Stimulated activated CD8-positive, alpha-beta memory T cell treated with anti-CD3 and anti-CD28 coated beads, Interleukin-7, amount 100 ng/mL, for 24 hours (primary cell): Measurements from ENCODE around the gene TSPAN4.

ENCODE experiments used
- DNase-seq: peaks from one replicate; pipeline ENCODE4 v3.0.0-alpha.2; 2020; ENCODE audit warnings: low read depth

TSPAN4 gene

DNA sequence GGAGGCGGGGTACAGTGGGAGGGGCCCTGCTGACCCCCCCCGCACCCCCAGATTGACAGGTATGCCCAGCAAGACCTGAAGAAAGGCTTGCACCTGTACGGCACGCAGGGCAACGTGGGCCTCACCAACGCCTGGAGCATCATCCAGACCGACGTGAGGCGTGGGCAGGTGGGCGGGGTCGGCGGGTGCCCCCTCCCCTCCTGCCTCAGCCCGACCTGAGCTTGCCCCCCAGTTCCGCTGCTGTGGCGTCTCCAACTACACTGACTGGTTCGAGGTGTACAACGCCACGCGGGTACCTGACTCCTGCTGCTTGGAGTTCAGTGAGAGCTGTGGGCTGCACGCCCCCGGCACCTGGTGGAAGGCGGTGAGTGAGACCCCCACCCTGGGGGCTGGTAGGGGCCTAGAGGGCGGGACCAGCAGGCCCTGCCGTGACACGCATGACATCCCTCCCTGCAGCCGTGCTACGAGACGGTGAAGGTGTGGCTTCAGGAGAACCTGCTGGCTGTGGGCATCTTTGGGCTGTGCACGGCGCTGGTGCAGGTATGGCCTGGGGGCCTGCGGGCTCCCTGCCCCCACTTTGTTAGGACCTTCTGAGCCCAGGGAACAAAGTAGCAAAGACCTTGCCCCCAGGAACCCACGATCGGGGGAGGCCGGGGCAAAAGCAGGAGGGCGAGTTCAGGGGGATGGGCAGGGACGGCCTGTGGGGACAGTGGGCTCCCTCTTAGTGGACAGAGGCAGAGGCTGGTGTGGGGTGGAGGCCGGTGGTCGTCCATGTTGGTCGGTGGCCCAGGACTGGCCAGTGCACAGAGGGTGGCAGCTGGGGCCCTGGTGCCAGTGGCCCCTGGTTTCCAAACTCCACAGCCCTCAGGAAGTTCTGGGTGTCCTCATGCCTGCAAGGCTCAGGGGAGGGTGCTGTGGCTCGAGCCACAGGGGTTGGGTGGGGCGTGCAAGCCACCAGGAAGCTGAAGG is 23.1 kb downstream of the TSPAN4 start:
- no peak for DNase-seq

DNA sequence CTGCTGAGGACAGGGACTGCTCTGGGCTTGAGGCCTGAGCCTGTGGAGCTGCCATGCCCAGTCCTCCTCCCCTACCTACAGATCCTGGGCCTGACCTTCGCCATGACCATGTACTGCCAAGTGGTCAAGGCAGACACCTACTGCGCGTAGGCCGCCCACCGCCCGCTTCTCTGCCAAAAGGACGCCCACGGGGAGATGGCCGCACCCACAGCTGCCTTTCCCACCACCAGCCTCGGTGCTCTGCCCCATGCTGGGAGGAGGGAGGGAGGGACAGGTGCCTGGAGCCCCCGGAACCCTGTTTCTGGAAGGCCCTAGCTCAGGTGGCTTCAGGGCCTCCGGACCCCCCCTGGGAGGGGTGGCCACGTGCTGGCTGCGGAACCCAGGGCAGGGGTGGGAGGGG is 23.8 kb downstream of the TSPAN4 start:
- no peak for DNase-seq

DNA sequence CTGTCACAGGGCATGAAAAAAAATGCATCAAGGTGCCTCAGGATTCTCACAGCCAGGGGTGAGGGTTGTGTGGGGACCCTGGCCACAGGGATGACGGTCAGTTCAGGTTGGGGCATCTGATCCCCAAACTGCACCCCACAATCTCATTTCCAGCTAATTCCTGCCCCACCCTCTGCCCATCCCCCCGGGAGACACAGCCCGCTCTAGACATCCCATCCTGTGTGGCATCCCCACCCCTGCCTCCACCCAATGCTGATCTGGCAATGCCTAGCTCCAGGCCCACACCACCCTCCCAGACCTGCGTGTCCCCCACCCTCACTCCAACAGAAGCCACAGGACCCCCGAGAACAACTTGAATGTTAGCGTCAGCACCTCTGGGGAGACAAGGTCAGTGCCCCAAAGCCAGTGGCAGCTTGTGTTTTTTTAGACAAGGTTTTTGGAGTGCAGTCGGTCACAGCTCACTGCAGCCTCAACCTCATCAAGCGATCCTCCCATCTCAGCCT is 25.3 kb downstream of the TSPAN4 start:
- no peak for DNase-seq

- no peak for DNase-seq
Measured at GRCh38 chr11:868394-868793, 25.7 kb downstream of the TSPAN4 start.

DNA sequence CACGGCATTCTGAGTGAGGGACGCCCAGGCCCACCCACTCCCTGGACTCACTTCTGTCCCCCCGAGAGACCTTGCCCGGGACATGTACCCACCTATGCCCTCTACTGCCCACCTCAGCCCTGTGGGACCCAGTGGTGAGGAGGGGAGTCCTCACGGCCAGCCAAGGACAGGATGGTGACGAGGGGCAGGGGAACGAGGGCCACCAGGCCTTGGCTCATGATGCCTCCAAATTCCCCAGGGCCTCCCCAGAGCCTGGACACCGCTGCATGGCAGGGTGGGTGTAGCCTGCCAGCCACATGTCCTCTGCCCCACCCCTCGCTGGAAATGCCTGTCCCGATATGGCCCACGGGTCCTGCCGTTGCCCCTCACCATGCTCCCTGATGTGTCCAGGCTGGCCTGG is 26.1 kb downstream of the TSPAN4 start:
- DNase-seq, result no peak

DNA sequence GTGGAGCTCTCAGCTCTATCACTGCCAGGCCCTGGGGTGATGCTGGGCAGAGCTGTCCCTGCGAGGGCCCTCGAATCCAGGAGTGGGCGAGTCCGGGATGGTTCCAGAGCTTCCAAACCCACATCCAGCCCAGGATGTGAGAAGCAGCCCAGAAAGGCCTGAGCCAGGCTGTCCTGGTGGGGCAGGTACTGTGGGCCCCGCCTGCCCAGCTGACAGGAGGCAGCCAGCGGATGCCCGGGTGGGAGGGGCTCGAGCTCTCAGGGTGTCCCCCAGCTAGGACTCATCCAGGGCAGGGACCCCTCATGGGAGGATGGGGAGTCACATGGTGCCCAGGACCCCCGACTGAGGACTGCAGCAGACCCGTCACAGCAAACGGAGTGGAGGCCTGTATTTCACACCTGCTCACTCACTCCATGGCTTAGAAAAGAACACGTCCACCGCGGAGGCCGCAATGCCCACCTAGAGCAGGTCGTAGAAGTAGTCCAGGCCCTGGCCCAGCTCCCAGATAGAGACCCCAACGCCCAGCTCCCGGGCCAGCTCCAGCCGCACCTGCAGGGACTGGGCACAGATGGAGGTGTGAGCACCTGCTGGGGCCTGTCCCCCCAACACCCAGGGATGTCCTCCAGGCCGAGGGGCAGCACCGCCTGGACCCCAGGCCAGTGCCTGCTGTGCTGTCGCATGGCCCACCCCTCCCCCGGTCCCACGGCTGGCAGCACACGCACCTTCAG is 26.9 kb downstream of the TSPAN4 start:
- DNase-seq, result no peak

DNA sequence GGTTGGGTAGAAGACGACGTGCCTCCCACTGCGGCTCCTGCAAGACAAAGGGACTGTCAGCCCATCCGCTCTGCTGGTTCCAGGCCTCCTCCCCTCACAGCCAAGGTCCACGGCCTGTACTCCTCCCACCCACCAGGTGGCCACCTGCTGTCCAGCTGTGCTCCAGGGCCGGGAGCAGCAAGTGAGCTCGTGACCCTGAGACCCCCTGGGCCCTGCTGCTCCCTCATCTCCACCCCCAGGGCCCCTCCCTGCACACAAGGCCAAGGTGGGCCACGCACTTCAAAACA is 27.4 kb downstream of the TSPAN4 start:
- DNase-seq, result no peak

DNA sequence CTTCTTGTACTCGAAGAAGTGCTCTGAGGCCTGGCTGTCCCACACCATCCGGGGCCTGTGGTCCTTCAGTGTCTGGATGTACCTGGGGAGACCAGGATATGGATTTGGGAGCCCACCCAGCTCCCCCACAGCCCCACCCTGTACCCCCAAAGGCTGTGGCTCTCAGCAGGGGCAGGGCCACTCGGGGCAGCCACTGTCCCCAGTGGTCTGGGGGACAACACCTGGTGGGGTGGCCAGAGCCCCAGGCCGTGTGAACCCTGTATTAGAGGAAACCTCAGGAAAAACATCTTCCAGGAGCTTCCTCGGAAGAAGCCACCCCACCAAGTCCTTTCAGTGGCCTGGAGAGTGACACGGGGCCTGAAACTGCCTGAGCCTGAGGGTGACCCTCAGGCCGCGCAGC is 27.8 kb downstream of the TSPAN4 start:
- no peak for DNase-seq

- DNase-seq, result no peak
Measured at GRCh38 chr11:871472-871871, 28.8 kb downstream of the TSPAN4 start.

- DNase-seq, result no peak
Measured at GRCh38 chr11:872799-873198, 30.1 kb downstream of the TSPAN4 start.

DNA sequence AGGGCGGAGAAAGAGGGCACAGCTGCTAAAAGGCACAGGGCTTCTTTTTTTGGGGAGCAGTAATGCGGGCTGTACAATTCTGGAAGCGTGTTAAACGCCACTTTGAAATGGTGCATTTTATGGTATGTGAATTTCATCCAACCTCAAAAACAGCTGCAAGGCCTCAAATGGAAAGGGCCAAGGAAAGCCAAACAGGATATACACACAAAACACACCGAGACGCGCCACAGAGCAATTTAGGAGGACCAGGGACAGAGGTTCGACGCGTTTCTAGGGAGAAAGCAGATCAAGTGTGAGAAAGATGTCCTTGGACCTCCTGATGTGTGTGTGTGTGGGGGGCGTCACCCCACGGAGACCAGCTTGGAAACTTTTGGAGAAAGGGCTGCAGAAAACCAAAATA is 31.1 kb downstream of the TSPAN4 start:
- no peak for DNase-seq

GRCh38 chr11:875203-875602 is 32.6 kb downstream of the TSPAN4 start:
- no peak for DNase-seq

DNA sequence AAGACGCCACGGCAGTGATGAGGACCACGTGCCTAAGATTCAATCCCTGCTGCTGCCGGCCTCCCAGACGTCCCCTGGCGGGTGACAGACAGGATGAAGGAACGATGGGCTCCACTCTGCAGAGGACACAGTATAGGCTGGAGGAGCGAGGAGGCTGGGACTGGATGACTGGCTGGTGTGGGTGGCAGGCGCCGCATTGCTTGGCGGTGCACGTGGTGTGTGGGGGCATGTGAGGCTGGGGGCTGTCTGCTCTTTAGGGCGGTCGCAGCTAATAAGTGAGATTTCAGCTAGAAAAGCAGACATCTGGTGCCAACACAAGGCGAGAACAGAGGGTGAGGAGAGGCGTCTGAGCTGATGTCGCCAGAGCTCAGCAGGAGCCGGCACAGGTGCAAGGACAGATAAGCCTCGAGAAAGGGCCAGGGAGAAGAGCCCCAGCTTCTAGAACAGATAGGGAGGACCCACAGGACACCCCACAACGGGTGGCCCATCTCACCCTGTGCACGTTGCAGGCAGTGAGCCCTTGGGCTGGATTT is 33.2 kb downstream of the TSPAN4 start:
- no peak for DNase-seq

GRCh38 chr11:876545-876944 is 33.9 kb downstream of the TSPAN4 start:
- DNase-seq, result no peak

- no peak for DNase-seq
Measured at GRCh38 chr11:877565-877964, 34.9 kb downstream of the TSPAN4 start.

GRCh38 chr11:880447-880846 is 37.8 kb downstream of the TSPAN4 start:
- no peak for DNase-seq

DNA sequence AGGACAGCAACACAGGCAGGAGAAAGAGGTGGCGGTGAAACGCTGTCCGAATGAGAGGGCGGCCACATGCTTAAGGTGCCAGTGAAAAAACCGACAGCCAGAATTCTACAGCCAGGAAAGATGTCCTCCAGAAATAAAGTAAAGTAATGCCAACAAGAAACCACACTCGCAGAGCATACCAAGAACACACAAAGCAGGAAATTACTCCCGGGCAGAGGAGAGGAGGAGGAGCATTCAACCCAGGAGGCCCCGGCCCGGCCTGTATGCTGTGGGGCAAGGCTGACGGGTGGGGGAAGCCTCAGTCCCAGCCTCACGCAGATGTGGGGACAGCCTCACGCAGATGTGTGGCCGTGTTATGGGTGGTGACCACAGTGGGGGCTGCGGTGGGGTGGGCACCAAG is 39.9 kb downstream of the TSPAN4 start:
- DNase-seq, result no peak

DNA sequence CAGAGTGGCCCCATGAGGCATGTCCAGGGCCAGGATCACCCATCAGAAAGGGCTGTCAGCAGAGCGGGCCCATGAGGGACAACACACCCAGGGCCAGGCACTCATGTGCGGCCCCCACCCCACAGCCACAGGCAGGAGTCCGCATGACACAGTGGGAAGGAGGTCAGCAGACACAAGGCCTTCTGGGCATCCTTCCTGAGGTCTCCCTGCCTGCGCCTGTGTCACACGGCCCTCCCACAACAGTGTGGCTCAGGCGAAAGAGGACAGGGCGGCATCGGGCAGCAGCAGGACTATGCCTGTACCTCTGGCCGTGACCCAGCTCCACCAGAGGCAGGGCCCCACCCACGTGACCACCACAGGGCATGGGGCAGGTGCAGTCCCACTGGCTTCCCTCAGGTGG is 40.9 kb downstream of the TSPAN4 start:
- no peak for DNase-seq

DNA sequence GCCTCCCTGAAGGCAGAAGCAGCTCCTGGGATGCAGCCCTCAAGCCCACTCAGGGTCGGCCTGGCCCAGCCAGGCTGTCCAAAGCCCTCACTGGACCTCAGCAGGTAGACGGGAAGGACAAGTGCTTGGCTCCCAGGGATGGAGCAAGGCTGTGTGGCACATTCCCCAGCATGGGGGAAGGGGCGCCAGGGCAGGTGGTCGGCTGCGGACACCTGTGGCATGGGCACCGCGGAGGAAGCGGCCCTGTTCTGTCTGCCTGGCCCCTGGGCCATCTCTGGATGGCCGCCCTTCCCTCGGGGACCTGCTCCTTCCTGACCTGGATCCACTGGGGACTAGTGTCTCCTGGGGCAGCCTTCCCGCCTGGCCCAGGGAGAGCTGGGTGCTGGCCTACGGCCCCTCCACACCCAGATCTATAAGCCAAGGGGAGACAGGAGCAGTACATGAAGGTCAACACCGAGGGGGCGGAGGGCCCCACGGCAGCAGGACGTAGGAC is 42.0 kb downstream of the TSPAN4 start:
- DNase-seq, result no peak

GRCh38 chr11:886568-886967 is 43.9 kb downstream of the TSPAN4 start:
- no peak for DNase-seq

DNA sequence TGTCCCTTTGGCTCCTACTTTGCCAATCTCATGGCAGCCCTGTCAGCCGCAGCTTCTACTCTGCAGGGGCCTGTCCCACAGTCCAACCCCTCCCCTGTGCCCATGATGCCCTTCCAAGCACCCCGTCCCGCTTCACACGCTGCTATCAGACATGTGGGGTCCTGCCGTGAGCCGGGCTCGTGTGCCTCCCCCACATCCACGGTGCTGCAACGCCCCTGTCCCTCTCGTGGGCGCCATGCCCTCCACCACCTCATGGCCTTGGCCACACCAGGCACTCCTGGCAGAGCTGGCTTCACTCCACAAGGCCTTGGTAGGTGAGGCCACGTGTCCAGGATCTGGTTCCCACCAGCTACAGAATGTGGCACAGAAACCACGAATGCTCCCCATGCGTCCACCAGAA is 44.9 kb downstream of the TSPAN4 start:
- DNase-seq, result no peak

- DNase-seq, result no peak
Measured at GRCh38 chr11:888310-889212, 45.9 kb downstream of the TSPAN4 start.
